ENCODE results near the gene ADGRL3.

The ADGRL3 gene

DNA sequence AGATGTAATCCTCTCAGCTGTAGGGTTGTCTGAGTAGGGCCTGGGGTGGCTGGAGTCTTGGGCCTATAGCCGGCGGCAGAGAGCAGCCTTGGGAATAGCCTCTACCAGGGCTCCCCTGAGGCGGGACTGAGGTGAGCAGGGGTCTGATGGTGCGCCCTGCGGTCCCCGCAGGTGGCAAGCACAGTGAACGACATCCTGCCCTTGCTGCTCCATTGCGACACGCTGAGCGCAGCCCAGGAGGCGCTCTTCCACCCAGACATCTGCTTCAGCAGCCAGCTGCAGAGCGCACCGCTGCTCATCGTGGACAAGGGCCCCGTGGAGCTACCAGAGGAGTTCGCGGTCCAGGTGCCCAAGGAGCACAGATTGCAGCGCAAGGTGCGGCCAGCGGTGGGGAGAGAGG, 317.0 kb downstream of the ADGRL3 start:
- DNase-seq (no peak), ATAC-seq (ENCODE audit: insufficient read depth, low read depth) (no peak)
- H3K4me2 ChIP-seq (ENCODE audit: insufficient read depth, low read length): no peak overlapping the region
- TF ChIP-seq EZH2 (IDR thresholded peaks at IDR 0.05; ENCODE audit: borderline replicate concordance, low read depth, low read length, severe bottlenecking): no peak
- TF ChIP-seq, protein P1, sequence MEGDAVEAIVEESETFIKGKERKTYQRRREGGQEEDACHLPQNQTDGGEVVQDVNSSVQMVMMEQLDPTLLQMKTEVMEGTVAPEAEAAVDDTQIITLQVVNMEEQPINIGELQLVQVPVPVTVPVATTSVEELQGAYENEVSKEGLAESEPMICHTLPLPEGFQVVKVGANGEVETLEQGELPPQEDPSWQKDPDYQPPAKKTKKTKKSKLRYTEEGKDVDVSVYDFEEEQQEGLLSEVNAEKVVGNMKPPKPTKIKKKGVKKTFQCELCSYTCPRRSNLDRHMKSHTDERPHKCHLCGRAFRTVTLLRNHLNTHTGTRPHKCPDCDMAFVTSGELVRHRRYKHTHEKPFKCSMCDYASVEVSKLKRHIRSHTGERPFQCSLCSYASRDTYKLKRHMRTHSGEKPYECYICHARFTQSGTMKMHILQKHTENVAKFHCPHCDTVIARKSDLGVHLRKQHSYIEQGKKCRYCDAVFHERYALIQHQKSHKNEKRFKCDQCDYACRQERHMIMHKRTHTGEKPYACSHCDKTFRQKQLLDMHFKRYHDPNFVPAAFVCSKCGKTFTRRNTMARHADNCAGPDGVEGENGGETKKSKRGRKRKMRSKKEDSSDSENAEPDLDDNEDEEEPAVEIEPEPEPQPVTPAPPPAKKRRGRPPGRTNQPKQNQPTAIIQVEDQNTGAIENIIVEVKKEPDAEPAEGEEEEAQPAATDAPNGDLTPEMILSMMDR (IDR thresholded peaks at IDR 0.05; ENCODE audit: borderline replicate concordance, extremely low read depth, low read length, poor library complexity, severe bottlenecking): no peak
- no peak overlapping the region for H3K27ac ChIP-seq (ENCODE audit: low read length)
- H3K4me3 ChIP-seq (ENCODE audit: low read depth in 1 of 2, low read length in 2 of 2): no peak overlapping the region
- no peak overlapping the region for H3K9ac ChIP-seq (ENCODE audit: low read depth, low read length)
- H3K9me3 ChIP-seq (ENCODE audit: insufficient read depth, low read length, severe bottlenecking): no peaks in the 10 kb centered on the region
- H3K4me1 ChIP-seq (ENCODE audit: insufficient read depth, low read length): no peaks in the 10 kb centered on the region
- H2AFZ ChIP-seq (ENCODE audit: low read depth, low read length): no peak overlapping the region
- no peaks in the 10 kb centered on the region for H3K27me3 ChIP-seq (ENCODE audit: insufficient read depth, low read length, poor library complexity)
- no peaks in the 10 kb centered on the region for H3K36me3 ChIP-seq (ENCODE audit: insufficient read depth, low read length)
- no peaks in the 10 kb centered on the region for H4K20me1 ChIP-seq (ENCODE audit: insufficient read depth, low read length)
- no peaks in the 10 kb centered on the region for H3K79me2 ChIP-seq (ENCODE audit: insufficient read depth, low read length)

DNA sequence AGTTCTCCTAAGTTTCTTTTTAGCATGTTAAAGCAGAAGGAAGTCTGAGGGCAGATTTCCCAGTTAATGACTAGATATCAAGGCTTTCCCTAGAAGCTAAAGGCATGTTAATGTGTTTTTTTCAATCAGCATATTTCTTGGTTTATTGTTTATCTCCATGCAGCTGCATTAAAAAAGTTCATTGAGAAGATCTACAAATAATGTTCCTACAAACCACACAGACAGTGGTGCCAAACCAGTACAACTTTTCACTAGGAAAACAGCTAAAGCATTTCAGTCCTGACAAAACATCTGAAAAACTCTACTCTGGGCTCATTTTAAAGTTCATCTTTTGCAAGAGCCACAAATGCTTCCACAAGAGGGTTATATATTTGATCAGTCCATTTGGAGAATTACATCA, 320.0 kb downstream of the ADGRL3 start:
- no peaks in the 10 kb centered on the region for H3K27me3 ChIP-seq (ENCODE audit: insufficient read depth, low read length, poor library complexity)
- H3K9me3 ChIP-seq (ENCODE audit: insufficient read depth, low read length, severe bottlenecking): no peaks in the 10 kb centered on the region
- no peak overlapping the region for H3K27ac ChIP-seq (ENCODE audit: low read length)
- H3K9ac ChIP-seq (ENCODE audit: low read depth, low read length): no peak overlapping the region
- H4K20me1 ChIP-seq (ENCODE audit: insufficient read depth, low read length): no peaks in the 10 kb centered on the region
- no peak overlapping the region for H2AFZ ChIP-seq (ENCODE audit: low read depth, low read length)
- H3K36me3 ChIP-seq (ENCODE audit: insufficient read depth, low read length): no peaks in the 10 kb centered on the region
- no peak overlapping the region for H3K4me2 ChIP-seq (ENCODE audit: insufficient read depth, low read length)
- TF ChIP-seq, protein P1 (IDR thresholded peaks at IDR 0.05; ENCODE audit: borderline replicate concordance, extremely low read depth, low read length, poor library complexity, severe bottlenecking): no peak
- no peak for TF ChIP-seq EZH2 (IDR thresholded peaks at IDR 0.05; ENCODE audit: borderline replicate concordance, low read depth, low read length, severe bottlenecking)
- no peak overlapping the region for H3K4me3 ChIP-seq (ENCODE audit: low read depth in 1 of 2, low read length in 2 of 2)
- no peak for ATAC-seq (ENCODE audit: insufficient read depth, low read depth)
- DNase-seq: no peak
- H3K79me2 ChIP-seq (ENCODE audit: insufficient read depth, low read length): no peaks in the 10 kb centered on the region
- H3K4me1 ChIP-seq (ENCODE audit: insufficient read depth, low read length): no peaks in the 10 kb centered on the region

DNA sequence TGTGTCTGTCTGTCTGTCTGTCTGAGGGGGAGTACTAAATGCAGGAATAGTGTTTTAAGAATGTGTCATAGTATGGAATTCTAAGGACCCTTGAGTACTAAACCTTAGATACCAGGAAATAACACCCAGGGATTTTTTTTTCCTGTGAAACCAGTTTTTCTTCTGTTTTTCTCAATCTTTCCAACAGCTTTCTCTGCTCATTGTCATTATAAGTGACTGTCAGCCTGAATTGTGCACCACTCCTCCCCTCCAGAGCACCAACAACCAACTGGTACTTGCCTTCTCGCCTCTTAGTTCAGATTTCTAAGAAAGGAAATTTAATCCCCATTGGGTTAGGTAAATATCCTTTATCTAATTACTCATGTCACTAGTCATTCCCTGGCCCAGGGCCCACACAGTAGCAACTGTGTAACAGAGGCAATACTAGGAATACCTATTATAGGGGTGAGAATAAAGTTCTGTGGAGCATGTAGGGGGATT, 320.6 kb downstream of the ADGRL3 start:
- DNase-seq: no peak
- TF ChIP-seq EZH2 (IDR thresholded peaks at IDR 0.05; ENCODE audit: borderline replicate concordance, low read depth, low read length, severe bottlenecking): no peak
- TF ChIP-seq, protein P1 (IDR thresholded peaks at IDR 0.05; ENCODE audit: borderline replicate concordance, extremely low read depth, low read length, poor library complexity, severe bottlenecking): no peak

DNA sequence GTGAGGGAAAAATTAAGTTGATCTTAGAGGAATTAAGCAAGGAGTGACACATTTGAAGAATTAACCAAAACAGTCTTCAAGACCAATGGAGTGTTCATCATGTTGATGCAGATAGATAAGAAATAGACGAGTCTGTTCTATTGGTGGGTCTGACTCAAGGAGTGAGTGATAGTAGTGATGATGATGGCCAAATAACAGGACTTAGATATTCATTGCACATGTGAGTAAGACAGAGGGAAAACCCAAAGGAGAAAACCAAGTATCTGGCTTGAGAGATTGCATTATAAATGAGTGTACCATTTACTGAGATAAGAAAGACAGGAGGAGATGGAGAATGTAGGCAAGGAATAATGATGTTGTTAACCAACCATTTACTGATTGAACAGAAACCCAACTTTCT, 321.3 kb downstream of the ADGRL3 start:
- H3K79me2 ChIP-seq (ENCODE audit: insufficient read depth, low read length): no peaks in the 10 kb centered on the region
- no peak for ATAC-seq (ENCODE audit: insufficient read depth, low read depth)
- no peaks in the 10 kb centered on the region for H3K9me3 ChIP-seq (ENCODE audit: insufficient read depth, low read length, severe bottlenecking)
- DNase-seq: no peak
- no peaks in the 10 kb centered on the region for H4K20me1 ChIP-seq (ENCODE audit: insufficient read depth, low read length)
- H2AFZ ChIP-seq (ENCODE audit: low read depth, low read length): no peak overlapping the region
- no peak for TF ChIP-seq EZH2 (IDR thresholded peaks at IDR 0.05; ENCODE audit: borderline replicate concordance, low read depth, low read length, severe bottlenecking)
- TF ChIP-seq, protein P1 (IDR thresholded peaks at IDR 0.05; ENCODE audit: borderline replicate concordance, extremely low read depth, low read length, poor library complexity, severe bottlenecking): no peak
- no peak overlapping the region for H3K4me3 ChIP-seq (ENCODE audit: low read depth in 1 of 2, low read length in 2 of 2)
- H3K4me2 ChIP-seq (ENCODE audit: insufficient read depth, low read length): no peak overlapping the region
- H3K4me1 ChIP-seq (ENCODE audit: insufficient read depth, low read length): no peaks in the 10 kb centered on the region
- no peak overlapping the region for H3K9ac ChIP-seq (ENCODE audit: low read depth, low read length)
- no peaks in the 10 kb centered on the region for H3K36me3 ChIP-seq (ENCODE audit: insufficient read depth, low read length)
- H3K27ac ChIP-seq (ENCODE audit: low read length): no peak overlapping the region
- no peaks in the 10 kb centered on the region for H3K27me3 ChIP-seq (ENCODE audit: insufficient read depth, low read length, poor library complexity)

More for the DNA sequence above, 320.6 kb downstream of the ADGRL3 start:
- no peak for ATAC-seq (ENCODE audit: insufficient read depth, low read depth)
- no peaks in the 10 kb centered on the region for H4K20me1 ChIP-seq (ENCODE audit: insufficient read depth, low read length)
- H3K79me2 ChIP-seq (ENCODE audit: insufficient read depth, low read length): no peaks in the 10 kb centered on the region
- H3K27me3 ChIP-seq (ENCODE audit: insufficient read depth, low read length, poor library complexity): no peaks in the 10 kb centered on the region
- H3K4me3 ChIP-seq (ENCODE audit: low read depth in 1 of 2, low read length in 2 of 2): no peak overlapping the region
- H3K9ac ChIP-seq (ENCODE audit: low read depth, low read length): no peak overlapping the region
- H2AFZ ChIP-seq (ENCODE audit: low read depth, low read length): no peak overlapping the region
- no peaks in the 10 kb centered on the region for H3K4me1 ChIP-seq (ENCODE audit: insufficient read depth, low read length)
- no peaks in the 10 kb centered on the region for H3K9me3 ChIP-seq (ENCODE audit: insufficient read depth, low read length, severe bottlenecking)
- no peaks in the 10 kb centered on the region for H3K36me3 ChIP-seq (ENCODE audit: insufficient read depth, low read length)
- no peak overlapping the region for H3K4me2 ChIP-seq (ENCODE audit: insufficient read depth, low read length)
- H3K27ac ChIP-seq (ENCODE audit: low read length): no peak overlapping the region
